ENCODE data around the gene TMEM9. TPM values are rescaled to one million over a fixed set of nuclear protein-coding genes. Genes with fewer than 3 reads are reported as not detected.

Gene TMEM9
- total and polyA plus RNA-seq, 10 of the 15 experiments (the other 5 are each of a cell fraction or from before 2014, with no cell fraction given): 7.2 to 46.1 (median 17.3) TPM

DNA sequence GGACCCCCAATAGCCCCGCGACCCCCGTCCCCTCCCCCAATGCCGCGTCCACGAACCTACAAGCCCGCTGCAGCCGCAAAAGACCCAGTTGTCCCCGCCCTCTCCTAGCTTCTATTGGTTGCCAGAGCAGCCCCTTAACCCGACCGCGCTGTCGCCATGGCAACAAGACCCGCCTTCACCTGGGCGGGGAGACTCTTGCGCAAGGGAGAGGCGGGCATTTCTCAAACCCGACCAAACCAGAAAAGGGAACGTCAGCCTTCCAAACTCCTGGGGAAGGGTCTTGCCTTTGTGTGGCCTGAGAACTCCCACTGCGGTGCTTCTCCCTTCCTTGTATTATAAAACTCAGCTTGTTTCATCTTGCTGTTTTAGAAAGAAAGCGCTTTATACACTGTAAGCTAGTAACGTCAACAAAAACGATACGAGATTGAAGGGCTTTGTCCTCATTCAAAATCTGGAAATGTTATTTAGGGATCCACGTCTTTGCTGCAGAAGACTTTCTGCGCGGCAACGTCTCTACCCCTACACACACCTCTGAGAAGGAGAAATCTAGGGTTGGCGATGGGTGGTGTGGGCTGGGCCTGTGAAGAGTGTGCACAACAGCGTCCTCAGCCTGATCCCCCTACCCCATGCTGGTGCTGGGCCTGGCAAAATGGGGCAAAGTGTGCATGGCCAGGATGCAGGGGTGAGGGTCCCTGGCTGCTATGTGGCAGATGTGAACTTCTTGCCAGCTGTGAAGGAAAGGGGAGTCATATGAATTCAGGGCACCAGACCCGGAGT, at the start of gene TMEM9 (continued):
- no peak for TF ChIP-seq IRF5 (IDR thresholded peaks at IDR 0.05; ENCODE audit: borderline replicate concordance)
- TF ChIP-seq GATAD2B (conservative IDR thresholded peaks at IDR 0.05; ENCODE audit: low read depth): no peak
- peak; percentile 72 for TF ChIP-seq MEF2B (IDR thresholded peaks at IDR 0.05; ENCODE audit: partially characterized antibody, poor library complexity, severe bottlenecking)
- no peak for TF ChIP-seq RB1 (IDR thresholded peaks at IDR 0.05; ENCODE audit: borderline replicate concordance)
- TF ChIP-seq SMAD1 (IDR thresholded peaks at IDR 0.05; ENCODE audit: low read depth, partially characterized antibody): no peak
- no peak for TF ChIP-seq ZSCAN29 (IDR thresholded peaks at IDR 0.05)
- TF ChIP-seq SUPT20H (IDR thresholded peaks at IDR 0.05; ENCODE audit: borderline replicate concordance, control insufficient read depth, low read depth, low read length): no peak
- no peak for TF ChIP-seq ATF2 (IDR thresholded peaks at IDR 0.05; ENCODE audit: low read length)
- no peak for TF ChIP-seq PRDM15 (CRISPR knock-in tag; IDR thresholded peaks at IDR 0.05)
- TF ChIP-seq CREM (IDR thresholded peaks at IDR 0.05; ENCODE audit: low read depth): peak; percentile 44; the same call in 1 of the 2 replicates
- TF ChIP-seq, protein P1, sequence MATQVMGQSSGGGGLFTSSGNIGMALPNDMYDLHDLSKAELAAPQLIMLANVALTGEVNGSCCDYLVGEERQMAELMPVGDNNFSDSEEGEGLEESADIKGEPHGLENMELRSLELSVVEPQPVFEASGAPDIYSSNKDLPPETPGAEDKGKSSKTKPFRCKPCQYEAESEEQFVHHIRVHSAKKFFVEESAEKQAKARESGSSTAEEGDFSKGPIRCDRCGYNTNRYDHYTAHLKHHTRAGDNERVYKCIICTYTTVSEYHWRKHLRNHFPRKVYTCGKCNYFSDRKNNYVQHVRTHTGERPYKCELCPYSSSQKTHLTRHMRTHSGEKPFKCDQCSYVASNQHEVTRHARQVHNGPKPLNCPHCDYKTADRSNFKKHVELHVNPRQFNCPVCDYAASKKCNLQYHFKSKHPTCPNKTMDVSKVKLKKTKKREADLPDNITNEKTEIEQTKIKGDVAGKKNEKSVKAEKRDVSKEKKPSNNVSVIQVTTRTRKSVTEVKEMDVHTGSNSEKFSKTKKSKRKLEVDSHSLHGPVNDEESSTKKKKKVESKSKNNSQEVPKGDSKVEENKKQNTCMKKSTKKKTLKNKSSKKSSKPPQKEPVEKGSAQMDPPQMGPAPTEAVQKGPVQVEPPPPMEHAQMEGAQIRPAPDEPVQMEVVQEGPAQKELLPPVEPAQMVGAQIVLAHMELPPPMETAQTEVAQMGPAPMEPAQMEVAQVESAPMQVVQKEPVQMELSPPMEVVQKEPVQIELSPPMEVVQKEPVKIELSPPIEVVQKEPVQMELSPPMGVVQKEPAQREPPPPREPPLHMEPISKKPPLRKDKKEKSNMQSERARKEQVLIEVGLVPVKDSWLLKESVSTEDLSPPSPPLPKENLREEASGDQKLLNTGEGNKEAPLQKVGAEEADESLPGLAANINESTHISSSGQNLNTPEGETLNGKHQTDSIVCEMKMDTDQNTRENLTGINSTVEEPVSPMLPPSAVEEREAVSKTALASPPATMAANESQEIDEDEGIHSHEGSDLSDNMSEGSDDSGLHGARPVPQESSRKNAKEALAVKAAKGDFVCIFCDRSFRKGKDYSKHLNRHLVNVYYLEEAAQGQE (IDR thresholded peaks at IDR 0.05; ENCODE audit: low read depth, low read length): no peak
- peak; percentile 1 for TF ChIP-seq FOS (IDR thresholded peaks at IDR 0.05; ENCODE audit: borderline replicate concordance, extremely low read depth, insufficient read length)
- TF ChIP-seq HDAC6 (IDR thresholded peaks at IDR 0.05; ENCODE audit: unreplicated experiment): no peak
- no peak; the same call in 1 of the 2 replicates for TF ChIP-seq TBL1XR1 (IDR thresholded peaks at IDR 0.05; ENCODE audit: low read depth, low read length)
- peak; percentile 85 for TF ChIP-seq CHD2 (IDR thresholded peaks at IDR 0.05; ENCODE audit: borderline replicate concordance, low read depth, low read length)
- no peak for TF ChIP-seq SMAD5 (IDR thresholded peaks at IDR 0.05; ENCODE audit: low read depth)
- TF ChIP-seq SMARCA5 (IDR thresholded peaks at IDR 0.05): no peak

Measured in GM12878 (cell line).